HEK293 (cell line): ENCODE measurements around the gene AQP10.

ENCODE experiments used
- EGR2 ChIP-seq: fragments of 450-650 bp; formaldehyde crosslinking; IDR thresholded peaks from 2 replicates; pipeline ENCODE4 v1.5.1; 2016; ENCODE audit warnings: low read depth, missing biosample characterization, missing genetic modification characterization
- GLI2 ChIP-seq: fragments of 450-650 bp; formaldehyde crosslinking; IDR thresholded peaks from 2 replicates; pipeline ENCODE4; 2017; ENCODE audit warnings: missing biosample characterization, missing genetic modification characterization, low read depth, borderline replicate concordance
- KLF8 ChIP-seq: fragments of 450-650 bp; formaldehyde crosslinking; IDR thresholded peaks from 2 replicates; pipeline ENCODE4 v1.5.1; 2016; ENCODE audit warnings: missing biosample characterization, missing genetic modification characterization
- PRDM2 ChIP-seq: fragments of 450-650 bp; formaldehyde crosslinking; IDR thresholded peaks from 2 replicates; pipeline ENCODE4 v1.5.1; 2016; ENCODE audit warnings: missing biosample characterization, missing genetic modification characterization, borderline replicate concordance
- SETDB1 ChIP-seq: IDR thresholded peaks from one replicate; pipeline ENCODE4 v1.6.1; 2017; ENCODE audit warnings: mild to moderate bottlenecking, low read length, moderate library complexity, mixed read lengths; ENCODE audit not compliant: insufficient read length
- SP7 ChIP-seq: fragments of 450-650 bp; formaldehyde crosslinking; IDR thresholded peaks from 2 replicates; pipeline ENCODE4 v1.5.1; 2016; ENCODE audit warnings: missing biosample characterization, missing genetic modification characterization
- TRIM28 ChIP-seq: IDR thresholded peaks from 2 replicates; pipeline ENCODE4 v1.6.1; 2011; ENCODE audit warnings: low read length, control low read depth, borderline replicate concordance
- ZBTB20 ChIP-seq: fragments of 450-650 bp; formaldehyde crosslinking; IDR thresholded peaks from 2 replicates; pipeline ENCODE4 v1.5.1; 2016; ENCODE audit warnings: missing biosample characterization, missing genetic modification characterization
- ZNF223 ChIP-seq: fragments of 450-650 bp; formaldehyde crosslinking; IDR thresholded peaks from 2 replicates; pipeline ENCODE4 v1.5.1; 2016; ENCODE audit warnings: missing biosample characterization, missing genetic modification characterization
- ZNF23 ChIP-seq: fragments of 450-650 bp; formaldehyde crosslinking; IDR thresholded peaks from 2 replicates; pipeline ENCODE4 v1.5.1; 2016; ENCODE audit warnings: missing biosample characterization, missing genetic modification characterization, borderline replicate concordance
- ZNF24 ChIP-seq: fragments of 450-650 bp; formaldehyde crosslinking; IDR thresholded peaks from 2 replicates; pipeline ENCODE4 v1.5.1; 2016; ENCODE audit warnings: missing biosample characterization, missing genetic modification characterization
- ZNF248 ChIP-seq: fragments of 450-650 bp; formaldehyde crosslinking; IDR thresholded peaks from 2 replicates; pipeline ENCODE4 v1.5.1; 2017; ENCODE audit warnings: missing biosample characterization, missing genetic modification characterization
- ZNF324 ChIP-seq: fragments of 450-650 bp; formaldehyde crosslinking; IDR thresholded peaks from 2 replicates; pipeline ENCODE4 v1.5.1; 2016; ENCODE audit warnings: missing biosample characterization, missing genetic modification characterization
- ZNF37A ChIP-seq: fragments of 450-650 bp; IDR thresholded peaks from 2 replicates; pipeline ENCODE4 v1.5.1; 2018; ENCODE audit warnings: missing biosample characterization, missing genetic modification characterization
- ZNF391 ChIP-seq: fragments of 450-650 bp; formaldehyde crosslinking; IDR thresholded peaks from 2 replicates; pipeline ENCODE4 v1.5.1; 2016; ENCODE audit warnings: low read depth, missing biosample characterization, missing genetic modification characterization, borderline replicate concordance
- ZNF433 ChIP-seq: fragments of 450-650 bp; formaldehyde crosslinking; IDR thresholded peaks from 2 replicates; pipeline ENCODE4 v1.5.1; 2016; ENCODE audit warnings: missing biosample characterization, missing genetic modification characterization, low read depth
- ZNF510 ChIP-seq: fragments of 450-650 bp; formaldehyde crosslinking; IDR thresholded peaks from 2 replicates; pipeline ENCODE4 v1.5.1; 2018; ENCODE audit warnings: mild to moderate bottlenecking, missing genetic modification characterization, missing biosample characterization; ENCODE audit not compliant: insufficient replicate concordance
- ZNF610 ChIP-seq: fragments of 450-650 bp; formaldehyde crosslinking; IDR thresholded peaks from 2 replicates; pipeline ENCODE4 v1.5.1; 2016; ENCODE audit warnings: missing biosample characterization, missing genetic modification characterization, borderline replicate concordance
- ZNF639 ChIP-seq: fragments of 450-650 bp; formaldehyde crosslinking; IDR thresholded peaks from 2 replicates; pipeline ENCODE4 v1.5.1; 2016; ENCODE audit warnings: missing biosample characterization, missing genetic modification characterization
- ZNF654 ChIP-seq: fragments of 450-650 bp; formaldehyde crosslinking; IDR thresholded peaks from 2 replicates; pipeline ENCODE4 v1.5.1; 2016; ENCODE audit warnings: low read depth, missing biosample characterization, missing genetic modification characterization
- ZNF670 ChIP-seq: fragments of 450-650 bp; formaldehyde crosslinking; IDR thresholded peaks from 2 replicates; pipeline ENCODE4 v1.5.1; 2016; ENCODE audit warnings: missing biosample characterization, missing genetic modification characterization, low read depth
- ZNF843 ChIP-seq: fragments of 450-650 bp; formaldehyde crosslinking; IDR thresholded peaks from 2 replicates; pipeline ENCODE4 v1.5.1; 2016; ENCODE audit warnings: missing biosample characterization, missing genetic modification characterization
- TF ChIP-seq, protein P1 (sequence below): fragments of 450-650 bp; formaldehyde crosslinking; IDR thresholded peaks from 2 replicates; pipeline ENCODE4 v1.5.1; 2016; ENCODE audit warnings: missing biosample characterization, missing genetic modification characterization
- TF ChIP-seq, protein P2 (sequence below): fragments of 450-650 bp; formaldehyde crosslinking; IDR thresholded peaks from 2 replicates; pipeline ENCODE4 v1.5.1; 2016; ENCODE audit warnings: missing biosample characterization, missing genetic modification characterization
- TF ChIP-seq, protein P3 (sequence below): fragments of 450-650 bp; formaldehyde crosslinking; IDR thresholded peaks from 2 replicates; pipeline ENCODE4 v1.5.1; 2016; ENCODE audit warnings: missing biosample characterization, missing genetic modification characterization
- TF ChIP-seq, protein P4 (sequence below): fragments of 450-650 bp; formaldehyde crosslinking; IDR thresholded peaks from 2 replicates; pipeline ENCODE4 v1.5.1; 2016; ENCODE audit warnings: missing biosample characterization, missing genetic modification characterization

Gene AQP10

DNA sequence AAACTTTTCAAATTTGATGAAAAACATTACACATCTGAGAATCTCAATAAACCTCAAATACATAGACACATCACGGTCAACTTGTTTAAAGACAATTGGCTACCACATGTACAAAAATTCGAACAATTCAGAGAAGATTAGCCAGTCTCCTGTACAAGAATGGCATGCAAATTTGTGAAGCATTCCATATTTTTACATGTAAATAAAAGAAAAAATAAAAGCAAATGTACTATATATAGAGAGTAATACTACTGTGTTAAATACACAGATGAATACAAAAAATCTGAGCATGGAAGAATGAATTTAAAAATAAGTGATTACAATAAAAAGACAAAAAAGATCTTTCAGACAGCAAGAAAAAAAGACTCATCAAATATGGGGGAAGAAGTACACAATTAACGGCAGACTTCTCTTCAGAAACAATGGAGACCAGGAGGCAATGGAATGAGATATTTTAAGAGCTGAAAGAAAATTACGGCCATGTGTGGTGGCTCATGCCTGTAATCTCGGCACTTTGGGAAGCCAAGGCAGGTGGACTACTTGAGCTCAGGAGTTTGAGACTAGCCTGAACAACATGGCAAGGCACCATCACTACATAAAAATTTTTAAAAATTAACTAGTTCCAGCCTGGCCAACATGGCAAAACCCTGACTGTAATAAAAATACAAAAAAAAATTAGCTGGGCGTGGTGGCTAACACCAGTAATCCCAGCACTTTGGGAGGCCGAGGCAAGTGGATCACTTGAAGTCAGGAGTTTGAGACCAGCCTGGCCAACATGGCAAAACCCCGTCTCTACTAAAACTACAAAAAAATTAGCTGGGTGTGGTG lies 25.3 kb upstream of the AQP10 start (continued):
- TF ChIP-seq PRDM2 (tag by site-specific recombination) (no peak), TRIM28 (peak; percentile 94), ZNF391 (peak; percentile 50; the same call in 1 of the 2 replicates), ZNF223 (no peak), ZBTB20 (no peak), ZNF639 (tag by site-specific recombination) (peak; percentile 59; the same call in 1 of the 2 replicates), ZNF433 (tag by site-specific recombination) (no peak), EGR2 (tag by site-specific recombination) (no peak), GLI2 (tag by site-specific recombination) (no peak), ZNF324 (tag by site-specific recombination) (0 out of 2 replicates have a peak, but pooled peaks have one; percentile 69), ZNF843 (tag by site-specific recombination) (no peak), SETDB1 (peak; percentile 96), ZNF610 (tag by site-specific recombination) (peak; percentile 87), ZNF23 (tag by site-specific recombination) (no peak), ZNF670 (tag by site-specific recombination) (no peak), ZNF37A (tag by site-specific recombination) (0 out of 2 replicates have a peak, but pooled peaks have one; percentile 15), ZNF248 (tag by site-specific recombination) (peak; percentile 63; the same call in 1 of the 2 replicates), ZNF510 (peak; percentile 60), ZNF24 (tag by site-specific recombination) (no peak), KLF8 (peak; percentile 33; the same call in 1 of the 2 replicates), SP7 (tag by site-specific recombination) (0 out of 2 replicates have a peak, but pooled peaks have one; percentile 40), ZNF654 (0 out of 2 replicates have a peak, but pooled peaks have one; percentile 3)
- TF ChIP-seq, protein P1, sequence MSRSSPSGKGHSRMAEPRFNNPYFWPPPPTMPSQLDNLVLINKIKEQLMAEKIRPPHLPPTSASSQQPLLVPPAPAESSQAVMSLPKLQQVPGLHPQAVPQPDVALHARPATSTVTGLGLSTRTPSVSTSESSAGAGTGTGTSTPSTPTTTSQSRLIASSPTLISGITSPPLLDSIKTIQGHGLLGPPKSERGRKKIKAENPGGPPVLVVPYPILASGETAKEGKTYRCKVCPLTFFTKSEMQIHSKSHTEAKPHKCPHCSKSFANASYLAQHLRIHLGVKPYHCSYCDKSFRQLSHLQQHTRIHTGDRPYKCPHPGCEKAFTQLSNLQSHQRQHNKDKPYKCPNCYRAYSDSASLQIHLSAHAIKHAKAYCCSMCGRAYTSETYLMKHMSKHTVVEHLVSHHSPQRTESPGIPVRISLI (tag by site-specific recombination) = peak; percentile 85
- TF ChIP-seq, protein P2, sequence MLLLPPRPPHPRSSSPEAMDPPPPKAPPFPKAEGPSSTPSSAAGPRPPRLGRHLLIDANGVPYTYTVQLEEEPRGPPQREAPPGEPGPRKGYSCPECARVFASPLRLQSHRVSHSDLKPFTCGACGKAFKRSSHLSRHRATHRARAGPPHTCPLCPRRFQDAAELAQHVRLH (tag by site-specific recombination) = 0 out of 2 replicates have a peak, but pooled peaks have one; percentile 43
- TF ChIP-seq, protein P3, sequence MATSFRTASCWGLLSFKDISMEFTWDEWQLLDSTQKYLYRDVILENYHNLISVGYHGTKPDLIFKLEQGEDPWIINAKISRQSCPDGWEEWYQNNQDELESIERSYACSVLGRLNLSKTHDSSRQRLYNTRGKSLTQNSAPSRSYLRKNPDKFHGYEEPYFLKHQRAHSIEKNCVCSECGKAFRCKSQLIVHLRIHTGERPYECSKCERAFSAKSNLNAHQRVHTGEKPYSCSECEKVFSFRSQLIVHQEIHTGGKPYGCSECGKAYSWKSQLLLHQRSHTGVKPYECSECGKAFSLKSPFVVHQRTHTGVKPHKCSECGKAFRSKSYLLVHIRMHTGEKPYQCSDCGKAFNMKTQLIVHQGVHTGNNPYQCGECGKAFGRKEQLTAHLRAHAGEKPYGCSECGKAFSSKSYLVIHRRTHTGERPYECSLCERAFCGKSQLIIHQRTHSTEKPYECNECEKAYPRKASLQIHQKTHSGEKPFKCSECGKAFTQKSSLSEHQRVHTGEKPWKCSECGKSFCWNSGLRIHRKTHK (tag by site-specific recombination) = no peak
- TF ChIP-seq, protein P4, sequence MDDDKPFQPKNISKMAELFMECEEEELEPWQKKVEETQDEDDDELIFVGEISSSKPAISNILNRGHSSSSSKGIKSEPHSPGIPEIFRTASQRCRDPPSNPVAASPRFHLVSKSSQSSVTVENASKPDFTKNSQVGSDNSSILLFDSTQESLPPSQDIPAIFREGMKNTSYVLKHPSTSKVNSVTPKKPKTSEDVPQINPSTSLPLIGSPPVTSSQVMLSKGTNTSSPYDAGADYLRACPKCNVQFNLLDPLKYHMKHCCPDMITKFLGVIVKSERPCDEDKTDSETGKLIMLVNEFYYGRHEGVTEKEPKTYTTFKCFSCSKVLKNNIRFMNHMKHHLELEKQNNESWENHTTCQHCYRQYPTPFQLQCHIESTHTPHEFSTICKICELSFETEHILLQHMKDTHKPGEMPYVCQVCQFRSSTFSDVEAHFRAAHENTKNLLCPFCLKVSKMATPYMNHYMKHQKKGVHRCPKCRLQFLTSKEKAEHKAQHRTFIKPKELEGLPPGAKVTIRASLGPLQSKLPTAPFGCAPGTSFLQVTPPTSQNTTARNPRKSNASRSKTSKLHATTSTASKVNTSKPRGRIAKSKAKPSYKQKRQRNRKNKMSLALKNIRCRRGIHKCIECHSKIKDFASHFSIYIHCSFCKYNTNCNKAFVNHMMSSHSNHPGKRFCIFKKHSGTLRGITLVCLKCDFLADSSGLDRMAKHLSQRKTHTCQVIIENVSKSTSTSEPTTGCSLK = no peak
